GM12891 (cell line): Measurements from ENCODE around the gene HSD17B11.

Experiments used
- POLR2A ChIP-seq: IDR thresholded peaks from 2 replicates; pipeline ENCODE4 v1.6.1; 2011; ENCODE audit warnings: low read depth, low read length, control low read depth
- POLR2AphosphoS5 ChIP-seq: IDR thresholded peaks from 2 replicates; pipeline ENCODE4 v1.6.1; 2011; ENCODE audit warnings: low read depth, low read length, control low read depth
- TAF1 ChIP-seq: IDR thresholded peaks from 2 replicates; pipeline ENCODE4 v1.6.1; 2011; ENCODE audit warnings: low read depth, low read length, control low read depth

- TF ChIP-seq POLR2A (no peak), POLR2AphosphoS5 (no peak), TAF1 (no peak)
Observed at GRCh38 chr4:87359258-87359657, 31.7 kb downstream of the HSD17B11 start.
